ENCODE measurements around the gene THEMIS.
"Not testable (repeated sequence)": the region's sequence is repeated elsewhere in the genome, so short reads cannot be mapped to it uniquely, and the experiment has no call there.

THEMIS gene

DNA sequence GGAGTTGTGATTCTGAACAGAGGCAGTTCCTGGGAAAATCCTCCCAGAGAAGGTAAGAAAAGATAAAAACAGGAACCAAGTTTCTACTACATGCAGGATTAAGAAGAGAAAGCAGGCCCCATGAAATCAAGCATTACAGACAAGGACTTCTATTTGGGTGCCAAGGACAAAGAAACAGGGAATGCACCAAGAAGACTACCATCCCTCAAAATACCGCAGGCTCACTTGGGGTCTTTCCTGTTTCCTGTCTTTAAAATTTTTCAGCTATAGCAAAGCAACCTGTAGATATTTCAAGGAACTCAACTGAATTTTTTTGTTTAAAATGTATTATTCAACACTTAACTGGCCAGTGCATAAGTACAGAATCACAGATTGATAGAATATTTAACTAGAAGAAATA is 107.5 kb downstream of the THEMIS start:
- DNase-seq = no peak

DNA sequence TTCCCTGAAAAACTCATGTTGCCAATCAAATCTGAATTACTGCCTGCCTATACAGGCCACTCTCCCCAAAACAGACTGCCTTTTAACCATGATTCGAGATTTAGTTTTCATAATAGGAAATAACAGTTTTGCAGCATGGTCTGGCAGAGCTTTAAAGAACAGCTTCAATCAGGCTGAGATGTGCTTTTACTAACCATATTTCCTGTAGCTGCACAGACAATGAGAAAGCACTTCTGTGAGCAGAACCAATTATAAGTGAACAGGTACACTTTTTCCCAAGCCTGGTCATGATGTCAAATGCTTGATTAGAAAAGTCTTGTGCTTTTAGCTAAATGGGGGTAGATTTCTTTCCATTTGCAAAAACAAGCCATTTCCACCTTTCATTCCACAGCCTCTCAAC is 108.2 kb downstream of the THEMIS start:
- no peak for DNase-seq

DNA sequence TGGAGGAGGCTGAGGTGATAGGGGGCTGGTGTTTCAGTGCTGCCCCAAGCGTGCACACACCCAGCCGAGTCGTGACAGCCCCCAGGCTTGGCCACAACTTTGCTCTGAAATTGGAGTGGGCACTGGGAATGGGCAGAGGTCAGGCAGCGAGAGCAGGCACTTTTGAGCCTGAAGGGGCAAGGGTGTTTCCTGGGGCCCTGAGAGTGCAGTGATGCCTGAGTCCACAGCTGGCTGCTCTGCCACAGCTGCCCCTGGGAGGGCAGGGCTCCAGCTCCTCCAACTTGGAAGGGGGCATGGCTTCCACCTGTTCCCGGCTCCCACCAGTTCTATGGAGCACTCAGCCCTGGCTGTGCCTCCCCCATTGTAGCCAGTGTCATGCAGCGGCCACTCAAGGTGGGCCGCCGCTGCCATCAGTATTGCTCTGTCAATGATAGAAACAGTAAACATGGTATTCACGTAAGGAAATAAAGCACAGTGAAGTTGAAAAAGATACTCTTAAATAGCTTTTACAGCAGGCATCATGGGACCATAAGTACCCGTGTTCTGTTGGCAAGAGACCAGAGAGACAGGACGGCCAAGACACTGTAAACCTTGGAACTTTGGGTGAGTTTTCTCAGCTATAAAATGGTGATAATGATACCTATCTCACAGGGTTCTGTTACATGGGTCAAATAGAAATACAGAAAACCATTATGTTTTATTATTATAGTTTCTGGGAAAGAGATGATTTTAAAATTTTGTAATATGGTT is 108.9 kb downstream of the THEMIS start:
- DNase-seq = no peak

DNA sequence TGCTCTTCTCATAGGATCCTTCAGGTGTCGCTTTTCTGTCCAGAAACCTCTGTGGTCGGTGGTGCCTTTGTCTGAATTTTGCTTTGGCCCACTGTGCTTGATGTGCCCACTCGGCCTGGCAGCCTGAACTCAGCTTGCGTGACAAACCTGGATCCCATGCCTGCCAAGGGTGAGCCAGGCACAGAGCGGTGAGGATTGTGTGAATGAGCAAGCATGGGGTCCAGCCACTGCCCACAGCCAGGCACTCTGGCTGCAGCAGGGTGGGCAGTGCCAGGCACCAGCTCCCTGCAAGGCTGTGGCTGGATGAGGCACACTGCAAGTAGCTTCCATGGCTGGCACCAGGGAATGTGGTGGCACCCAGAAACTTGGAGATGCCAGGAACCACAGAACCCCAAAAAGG is 110.3 kb downstream of the THEMIS start:
- no peak for DNase-seq

DNA sequence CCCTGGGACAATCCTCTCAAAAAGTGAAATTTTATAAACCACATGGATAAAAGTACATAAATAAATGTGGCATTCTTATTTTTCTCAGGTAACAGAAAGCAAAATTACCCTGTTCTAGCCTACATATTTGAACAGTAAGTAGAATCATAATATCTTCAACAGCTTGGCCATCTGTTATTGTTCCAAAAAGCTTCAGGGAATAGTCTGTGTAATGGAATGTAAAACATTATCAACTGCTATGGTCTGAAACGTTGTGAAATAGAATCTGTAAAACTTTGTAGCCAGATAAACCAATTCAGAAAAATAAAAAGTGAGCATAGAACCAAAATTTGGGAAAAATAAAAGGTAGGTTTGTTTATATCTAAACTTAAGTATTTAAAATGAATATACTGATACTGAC is 114.7 kb downstream of the THEMIS start:
- DNase-seq = no peak

DNA sequence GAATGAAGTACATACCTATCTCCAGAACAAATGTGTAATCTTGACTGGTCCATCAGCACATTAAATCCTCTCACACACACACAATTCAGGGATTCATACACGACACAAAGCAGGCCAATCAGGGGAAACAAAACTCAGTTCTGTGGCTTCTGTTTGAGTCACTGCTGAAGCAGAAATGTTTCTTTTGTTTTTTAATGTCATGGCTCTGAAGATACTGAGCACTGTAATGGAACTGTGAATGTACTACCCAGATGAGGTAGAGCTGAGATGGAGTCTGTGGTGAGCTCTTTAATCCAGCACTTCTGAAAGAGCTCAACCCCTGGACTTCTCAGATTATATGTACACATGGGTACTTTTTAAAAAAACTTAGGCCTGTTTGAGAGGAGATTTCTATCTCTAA is 116.4 kb downstream of the THEMIS start:
- DNase-seq = no peak

DNA sequence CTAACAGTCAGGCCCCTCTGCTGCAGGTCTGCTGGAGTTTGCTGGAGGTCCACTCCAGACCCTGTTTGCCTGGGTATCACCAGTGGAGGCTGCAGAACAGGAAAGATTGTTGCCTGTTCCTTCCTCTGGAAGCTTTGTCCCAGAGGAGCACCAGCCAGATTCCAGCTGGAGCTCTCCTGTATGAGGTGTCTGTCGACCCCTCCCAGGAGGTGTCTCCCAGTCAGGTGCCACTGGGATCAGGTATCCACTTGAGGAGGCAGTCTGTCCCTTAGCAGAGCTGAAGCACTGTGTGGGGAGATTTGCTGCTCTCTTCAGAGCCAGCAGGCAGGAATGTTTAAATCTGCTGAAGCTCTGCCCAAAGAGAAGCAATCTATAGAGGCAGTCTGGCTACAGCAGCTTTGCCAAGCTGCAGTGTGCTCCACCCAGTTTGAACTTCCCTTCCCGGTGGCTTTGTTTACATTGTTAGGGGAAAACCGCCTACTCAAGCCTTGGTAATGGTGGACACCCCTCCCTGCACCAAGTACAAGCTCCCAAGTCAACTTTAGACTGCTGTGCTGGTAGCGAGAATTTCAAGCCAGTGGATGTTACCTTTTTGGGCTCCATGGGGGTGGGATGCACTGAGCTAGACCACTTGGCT is 119.1 kb downstream of the THEMIS start:
- not testable (repeated sequence) for DNase-seq

DNA sequence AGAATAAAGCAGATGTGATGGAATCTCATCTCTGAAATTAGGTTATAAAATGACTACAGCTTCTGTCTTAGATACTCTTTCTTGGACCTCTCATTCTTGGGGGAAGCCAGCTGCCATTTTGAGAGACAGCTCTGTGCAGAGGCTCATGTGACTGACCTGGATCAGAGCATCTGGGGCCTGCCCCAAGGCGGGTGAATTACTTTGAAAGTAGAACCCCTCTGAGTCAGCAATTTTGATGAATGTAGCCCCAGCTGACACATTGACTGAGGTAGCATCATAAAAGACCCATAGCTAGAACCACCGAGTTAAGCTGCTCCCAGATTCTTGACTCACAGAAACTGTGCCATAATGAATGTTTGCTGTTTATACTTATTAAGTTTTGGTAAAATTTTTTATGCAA is 124.5 kb downstream of the THEMIS start:
- DNase-seq = no peak

DNA sequence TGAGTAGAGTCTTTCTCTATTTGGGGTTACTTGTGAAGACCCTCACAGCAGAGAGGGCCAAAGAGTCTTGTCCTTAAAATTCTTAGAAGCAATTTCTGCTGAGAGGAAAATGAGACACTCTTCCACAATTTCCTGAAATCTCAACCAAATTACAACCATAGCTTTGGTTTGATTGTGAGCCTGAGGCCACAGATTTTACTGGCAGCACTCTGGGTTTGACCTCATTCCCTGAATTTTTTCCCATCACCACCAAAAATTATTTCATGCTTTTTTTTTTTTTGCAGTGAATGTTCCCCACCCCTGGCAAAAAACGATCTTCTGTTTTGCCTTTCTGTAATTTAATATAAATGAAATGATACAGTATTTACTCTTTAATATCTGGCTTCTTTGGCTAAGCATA is 125.5 kb downstream of the THEMIS start:
- peak; percentile 48 for DNase-seq

DNA sequence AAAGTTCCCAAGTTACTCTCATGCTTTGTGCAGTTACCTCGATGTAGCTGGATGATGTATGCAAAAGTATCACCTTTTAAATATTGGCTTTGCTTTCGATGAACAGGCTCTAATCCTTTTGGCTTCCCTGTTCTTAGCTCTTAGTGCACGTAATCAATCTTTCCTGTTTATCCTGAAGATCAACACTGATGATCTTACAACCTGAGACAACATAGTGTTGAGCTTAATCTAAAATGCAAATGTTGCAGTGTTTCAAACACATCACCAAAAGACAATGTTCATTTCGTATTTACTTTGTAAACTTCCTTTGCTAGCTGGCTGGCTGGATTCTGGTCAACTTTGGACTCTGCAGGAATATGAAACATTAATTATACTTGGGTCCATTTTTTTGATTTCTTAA is 132.1 kb downstream of the THEMIS start:
- DNase-seq = no peak

DNA sequence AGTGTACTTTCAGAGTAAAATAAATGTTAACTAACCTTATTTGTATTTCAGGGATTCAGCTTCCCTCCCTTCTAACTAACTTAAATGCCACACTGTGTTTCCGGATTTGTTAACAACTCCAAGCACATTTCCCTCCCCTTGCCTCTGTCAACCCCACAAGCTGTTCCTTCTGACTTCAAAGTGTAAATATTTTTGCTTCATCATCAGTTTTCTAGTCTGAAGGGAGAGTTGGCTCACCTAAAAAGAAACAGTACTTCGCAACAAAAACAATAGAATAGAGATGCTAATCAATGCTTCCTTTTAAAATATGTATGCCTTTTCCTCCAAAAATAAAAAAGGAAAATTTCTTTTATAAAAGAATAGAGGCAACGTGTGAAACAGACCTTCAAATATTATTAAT is 132.6 kb downstream of the THEMIS start:
- no peak for DNase-seq

DNA sequence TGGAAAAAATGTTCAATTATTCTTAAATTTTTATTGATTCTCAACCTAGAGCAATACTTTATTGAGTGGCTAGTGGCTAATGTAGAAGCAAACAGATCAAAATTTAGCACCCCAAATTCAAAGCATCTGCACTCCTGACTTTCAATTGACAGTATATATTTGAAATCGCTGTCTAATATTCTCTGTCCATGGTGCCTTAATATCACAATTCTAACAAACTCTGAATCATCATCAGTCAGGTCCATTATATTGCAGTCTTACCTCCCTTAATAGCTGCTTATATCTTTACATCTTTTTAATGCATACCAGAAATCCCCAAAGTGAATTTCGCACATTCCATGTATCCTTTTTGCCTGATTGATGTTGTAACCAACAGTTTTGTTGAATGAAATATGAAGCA is 134.9 kb downstream of the THEMIS start:
- no peak for DNase-seq

DNA sequence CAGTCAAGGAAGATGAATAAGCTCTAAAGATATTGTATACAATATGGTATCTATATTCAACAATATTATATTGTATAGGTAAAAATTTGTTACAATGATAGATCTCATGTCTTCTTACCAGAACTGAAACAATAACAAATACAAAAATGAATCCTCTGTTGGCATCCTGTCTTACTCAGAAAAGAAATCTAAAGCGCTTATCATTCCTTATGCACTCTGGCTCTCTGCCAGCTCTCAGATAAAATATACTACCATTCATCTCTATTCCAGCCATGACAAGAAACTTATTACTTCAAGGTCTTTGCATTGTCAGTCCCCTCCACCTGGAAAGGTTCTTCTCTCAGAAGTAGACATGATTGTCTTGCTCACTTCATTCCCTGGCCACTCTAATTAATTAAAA is 138.6 kb downstream of the THEMIS start:
- DNase-seq = no peak

DNA sequence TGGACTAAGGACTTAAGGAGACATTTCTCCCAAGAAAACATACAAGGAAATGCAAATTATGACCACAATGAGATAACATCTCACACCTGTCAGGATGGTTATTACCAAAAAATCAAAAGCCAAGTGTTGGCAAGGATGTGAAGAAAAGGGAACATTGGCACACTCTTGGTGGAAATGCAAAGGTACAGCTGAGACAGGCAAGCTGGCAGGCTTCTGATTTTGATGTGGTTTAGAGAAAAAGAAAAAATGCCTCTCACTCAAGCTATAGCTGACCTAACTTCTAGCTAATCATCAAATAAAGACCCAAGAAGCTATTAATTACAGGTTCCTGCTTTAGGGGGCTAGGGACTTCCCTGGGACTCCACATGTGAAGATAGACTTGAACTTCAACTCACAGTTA is 139.8 kb downstream of the THEMIS start:
- DNase-seq = no peak

DNA sequence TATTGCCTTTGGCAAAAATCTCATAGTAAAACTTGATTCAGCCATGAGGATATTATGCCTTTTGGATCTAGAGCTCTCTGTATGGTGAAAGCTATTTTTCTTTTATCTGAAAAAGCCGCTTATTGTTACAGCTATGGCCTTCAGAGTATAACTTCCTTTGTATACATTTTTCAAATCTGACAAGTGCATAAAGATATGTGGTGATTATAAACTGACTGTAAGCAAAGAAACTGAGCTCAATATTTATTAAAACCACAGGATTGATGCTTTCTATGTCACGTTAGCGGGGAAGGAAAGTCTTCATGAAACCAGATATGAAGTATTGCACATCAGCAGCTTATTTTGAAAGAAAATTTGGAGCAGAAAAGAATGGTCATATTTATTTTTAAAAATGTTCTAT is 151.8 kb downstream of the THEMIS start:
- no peak for DNase-seq

DNA sequence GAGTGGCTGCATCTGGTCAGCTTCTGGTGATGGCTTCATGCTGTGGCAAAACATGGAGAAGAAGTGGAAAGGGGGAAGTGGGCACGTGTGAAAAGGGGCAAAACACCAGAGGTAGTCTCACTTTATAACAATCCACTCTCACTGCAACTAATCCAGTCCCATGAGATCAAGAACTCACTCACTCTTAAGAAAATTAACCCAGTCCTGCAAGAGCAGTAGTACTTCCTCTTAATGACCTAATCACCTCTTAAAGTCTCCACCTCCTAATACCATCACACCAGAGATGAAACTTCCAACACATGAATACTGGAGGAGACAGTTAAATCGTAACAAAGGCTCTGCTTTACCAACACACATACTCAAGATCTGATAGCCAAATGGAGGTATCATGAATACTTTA is 152.6 kb downstream of the THEMIS start:
- no peak for DNase-seq

DNA sequence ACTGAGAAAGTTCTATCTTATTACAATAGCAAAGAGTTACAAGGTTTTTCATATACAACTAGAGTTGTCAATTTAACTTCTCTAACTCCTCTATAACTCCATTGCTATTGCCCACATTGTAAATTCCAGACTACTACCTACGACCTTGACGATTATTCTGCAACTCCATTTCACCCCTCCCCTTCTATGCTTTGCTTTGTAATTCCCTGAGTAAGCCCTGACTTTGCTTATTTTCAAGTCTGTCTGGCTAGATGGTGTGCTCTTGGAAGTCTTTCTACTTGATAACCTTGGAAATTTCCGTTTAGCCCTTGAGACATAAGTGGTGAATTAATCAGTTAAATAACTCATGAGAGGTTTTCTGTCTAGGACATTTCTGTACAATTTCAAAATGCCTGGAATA is 162.4 kb downstream of the THEMIS start:
- DNase-seq = no peak

DNA sequence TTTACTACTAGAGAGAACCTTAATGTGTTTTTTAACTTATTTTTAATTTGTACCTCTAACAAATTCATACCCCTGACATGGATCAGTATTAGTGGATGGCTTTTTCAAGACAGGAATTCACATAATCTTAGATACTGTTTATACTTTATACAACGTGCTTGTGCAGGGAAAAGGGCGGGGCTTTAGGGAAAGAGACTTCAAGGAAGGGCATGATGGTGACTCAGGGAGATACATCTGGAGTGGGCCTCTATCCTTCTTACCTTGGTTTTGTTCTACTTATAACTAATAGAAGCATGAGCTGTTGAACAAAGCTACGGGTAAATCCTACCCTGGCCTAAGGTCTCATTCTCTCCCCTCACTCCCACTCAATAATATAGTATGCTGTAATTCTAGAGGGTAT is 163.1 kb downstream of the THEMIS start:
- peak; percentile 5 for DNase-seq

DNA sequence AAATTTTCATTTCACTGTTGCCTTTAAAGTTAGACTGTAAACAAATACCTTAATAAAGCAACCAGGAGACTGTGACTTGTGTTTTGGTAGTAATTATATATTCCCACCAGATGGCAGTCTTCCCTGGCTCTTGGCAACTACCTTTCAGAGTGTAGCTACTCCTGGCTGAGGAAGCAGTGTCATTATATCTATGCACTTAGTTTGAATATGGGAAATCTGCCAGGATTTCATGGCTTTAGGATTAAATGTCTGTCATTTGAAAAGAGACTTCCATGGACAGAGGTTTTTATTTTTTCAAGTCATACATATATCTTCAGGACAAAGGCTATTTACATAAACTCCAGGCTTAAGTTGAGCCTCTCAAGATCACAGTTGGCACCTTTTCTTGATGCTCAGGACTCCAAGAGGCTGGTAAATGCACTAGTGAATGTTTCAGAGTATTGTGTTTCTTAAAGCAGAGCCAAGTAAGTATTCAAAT is 163.8 kb downstream of the THEMIS start:
- peak; percentile 72 for DNase-seq

DNA sequence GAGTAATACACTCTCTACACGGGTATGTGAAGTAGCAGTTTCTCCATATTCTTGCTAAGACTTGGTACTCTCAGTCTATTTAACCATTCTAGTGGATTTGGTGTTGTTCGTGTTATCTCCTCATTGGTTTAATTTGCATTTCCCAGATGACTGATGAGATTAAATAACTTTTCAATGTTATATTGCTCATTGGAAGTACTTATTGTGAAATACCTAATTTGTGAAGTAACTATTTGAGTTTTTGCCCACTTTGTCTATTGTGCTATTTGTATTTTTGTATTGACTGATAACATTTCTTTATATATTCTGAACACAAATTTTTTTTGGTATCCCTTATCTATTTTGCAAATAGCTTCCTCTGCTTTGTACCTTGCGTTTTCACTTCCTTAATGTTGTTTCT is 167.9 kb downstream of the THEMIS start:
- DNase-seq = no peak

DNA sequence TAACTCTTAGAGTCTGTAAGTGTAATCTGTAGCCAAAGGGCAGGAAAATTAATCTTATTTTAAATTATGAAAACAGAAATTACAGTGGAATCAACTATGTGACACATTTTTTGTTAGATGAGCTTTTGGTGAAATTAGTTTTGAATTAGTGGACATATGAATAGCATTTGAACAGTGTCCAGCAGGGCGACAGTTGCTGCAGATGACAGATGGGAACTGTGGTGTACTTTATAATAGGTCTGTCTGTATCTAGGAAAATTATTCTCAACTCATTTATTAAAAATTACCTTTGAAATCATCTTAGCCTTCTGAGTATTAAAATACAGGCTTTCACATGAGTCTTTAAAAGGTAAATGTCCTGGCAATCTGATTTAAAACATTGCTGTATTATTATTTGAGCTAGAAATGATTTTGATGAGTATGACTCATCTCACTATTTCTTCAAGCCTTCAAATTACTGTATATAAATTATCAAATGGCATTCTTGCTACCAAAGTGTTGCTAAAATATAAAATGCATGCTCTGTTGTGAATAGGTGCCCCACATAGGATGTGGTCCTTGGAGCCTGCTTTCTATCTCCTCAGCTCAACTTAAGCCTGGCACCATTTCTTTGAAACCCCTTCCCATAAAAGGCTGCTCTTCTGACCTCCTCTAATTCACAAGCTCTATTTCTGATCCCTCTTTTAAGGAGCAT is 173.5 kb downstream of the THEMIS start:
- DNase-seq = no peak

DNA sequence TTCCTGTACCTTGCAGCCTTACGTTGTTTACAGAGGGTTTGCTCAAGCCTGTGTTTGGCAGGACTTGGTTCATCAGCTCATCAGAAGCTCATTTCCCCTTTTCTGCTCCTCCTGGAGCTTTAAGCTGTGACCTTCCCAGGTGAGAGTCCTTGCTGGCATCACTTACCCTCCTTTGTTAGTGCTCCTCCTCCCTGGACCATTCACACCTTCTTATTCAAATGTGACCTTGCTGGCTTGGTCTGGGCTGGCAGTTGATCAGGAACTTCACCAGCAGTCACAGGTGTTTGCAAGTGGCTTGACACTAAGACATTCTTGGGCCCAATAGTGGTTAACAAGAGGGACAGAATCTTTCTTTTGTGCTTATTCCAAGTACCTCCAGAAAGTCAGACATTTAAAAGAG is 175.0 kb downstream of the THEMIS start:
- no peak for DNase-seq

DNA sequence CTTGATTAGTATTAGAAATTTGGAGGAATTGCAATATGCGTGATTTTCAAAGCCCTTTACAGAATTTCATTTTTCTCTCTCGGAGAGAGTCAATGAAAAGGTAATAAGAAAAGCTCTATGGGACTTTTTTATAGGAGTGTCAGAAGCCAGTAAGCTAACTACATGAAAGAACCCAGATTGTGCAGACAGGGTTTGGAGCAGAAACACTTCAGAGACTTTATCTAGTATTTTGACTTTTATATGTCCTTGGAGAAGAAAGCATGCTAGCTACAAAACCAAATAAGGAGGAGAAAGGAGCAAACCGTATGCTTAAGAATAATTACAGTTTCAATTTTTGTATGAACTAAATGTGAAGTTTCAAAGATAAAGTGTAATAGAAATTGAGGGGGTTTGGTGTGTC is 182.2 kb downstream of the THEMIS start:
- no peak for DNase-seq

DNA sequence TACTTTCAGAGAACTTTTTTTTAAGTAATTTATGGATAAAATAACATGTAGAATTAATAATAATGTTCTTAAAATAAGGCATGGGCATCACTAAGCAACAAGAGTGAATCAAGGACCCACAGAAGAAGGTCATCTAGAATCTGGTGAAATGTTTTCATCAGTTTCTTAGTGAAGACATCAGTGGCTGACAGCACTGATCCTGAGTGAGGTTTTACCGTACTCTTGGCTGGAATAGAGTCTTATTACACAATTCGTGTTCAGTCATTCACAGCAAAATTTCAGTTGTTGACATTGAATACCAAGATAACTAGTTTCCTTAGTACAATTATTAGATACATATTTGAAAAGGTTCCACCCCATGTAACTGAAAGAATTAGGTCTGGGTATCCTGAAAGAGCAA is 183.5 kb downstream of the THEMIS start:
- DNase-seq = no peak

Data from EL (cell line).